Measurements from ENCODE around the gene NID2.

Gene NID2

GRCh38 chr14:52080808-52081755 is 12.2 kb upstream of the NID2 start:
- no peak overlapping the region for H3K27ac ChIP-seq
- H3K27me3 ChIP-seq, result no peaks in the 10 kb centered on the region
- peaks cover 19 to 44% (median 38%) of the 10 kb centered on the region in 11 experiments for H3K9me3 ChIP-seq (replicated peaks in 1 of 11)
- H4K20me1 ChIP-seq, result no peaks in the 10 kb centered on the region
- no peak overlapping the region for H3K9ac ChIP-seq
- no peak overlapping the region for H3K4me3 ChIP-seq
- TF ChIP-seq Cebpa-rat (IDR thresholded peaks at IDR 0.05), result no peak
- H3K4me2 ChIP-seq, result peak overlapping the region in 5 of 11 experiments; percentile 2 to 32 (median 12); a peak in 4 of 22 replicates
- no peaks in the 10 kb centered on the region for H3K36me3 ChIP-seq
- peaks cover 5 to 31% (median 19%) of the 10 kb centered on the region in 10 experiments; a peak in 16 of 20 replicates for H3K4me1 ChIP-seq

GRCh38 chr14:52080158-52080800 is 11.4 kb upstream of the NID2 start:
- Histone ChIP-seq H3K27me3 (no peaks in the 10 kb centered on the region), H3K9me3 (replicated peaks in 1 of 11) (peaks cover 16 to 43% (median 37%) of the 10 kb centered on the region in 11 experiments), H3K36me3 (no peaks in the 10 kb centered on the region; a peak in 1 of 22 replicates), H3K4me1 (peaks cover 5 to 34% (median 19%) of the 10 kb centered on the region in 10 experiments; a peak in 16 of 20 replicates), H3K27ac (no peak overlapping the region), H3K9ac (no peak overlapping the region), H4K20me1 (no peaks in the 10 kb centered on the region), H3K4me3 (no peak overlapping the region), H3K4me2 (peak overlapping the region in 4 of 11 experiments; percentile 2 to 32 (median 10); a peak in 2 of 22 replicates)
- TF ChIP-seq Cebpa-rat (IDR thresholded peaks at IDR 0.05), result no peak

GRCh38 chr14:52079239-52079959 is 10.5 kb upstream of the NID2 start:
- peaks cover 5 to 43% (median 19%) of the 10 kb centered on the region in 10 experiments; a peak in 16 of 20 replicates for H3K4me1 ChIP-seq
- no peak overlapping the region for H3K4me3 ChIP-seq
- H3K9me3 ChIP-seq (replicated peaks in 1 of 11), result peaks cover 12 to 43% (median 37%) of the 10 kb centered on the region in 11 experiments
- H4K20me1 ChIP-seq, result no peaks in the 10 kb centered on the region
- H3K4me2 ChIP-seq, result no peak overlapping the region
- H3K9ac ChIP-seq, result no peak overlapping the region
- H3K27ac ChIP-seq, result no peak overlapping the region
- no peaks in the 10 kb centered on the region for H3K27me3 ChIP-seq
- no peak for TF ChIP-seq Cebpa-rat (IDR thresholded peaks at IDR 0.05)
- H3K36me3 ChIP-seq, result peaks cover 0 to 2% (median 0%) of the 10 kb centered on the region in 11 experiments; a peak in 2 of 22 replicates

- H3K27ac ChIP-seq, result no peak overlapping the region
- H3K9me3 ChIP-seq (replicated peaks in 1 of 11), result peaks cover 11 to 43% (median 37%) of the 10 kb centered on the region in 11 experiments
- H3K27me3 ChIP-seq, result no peaks in the 10 kb centered on the region
- H4K20me1 ChIP-seq, result no peaks in the 10 kb centered on the region
- peaks cover 7 to 50% (median 24%) of the 10 kb centered on the region in 10 experiments; a peak in 19 of 20 replicates for H3K4me1 ChIP-seq
- H3K9ac ChIP-seq, result no peak overlapping the region
- TF ChIP-seq Cebpa-rat (IDR thresholded peaks at IDR 0.05), result no peak
- peaks cover 0 to 7% (median 0%) of the 10 kb centered on the region in 11 experiments; a peak in 2 of 22 replicates for H3K36me3 ChIP-seq
- no peak overlapping the region for H3K4me3 ChIP-seq
- H3K4me2 ChIP-seq, result no peak overlapping the region
These were observed 9.9 kb upstream of the NID2 start for GRCh38 chr14:52078721-52079120.

GRCh38 chr14:52078095-52078531 is 9.3 kb upstream of the NID2 start:
- H3K9me3 ChIP-seq (replicated peaks in 1 of 11), result peaks cover 9 to 42% (median 35%) of the 10 kb centered on the region in 11 experiments; a peak in 21 of 22 replicates
- no peak for TF ChIP-seq Cebpa-rat (IDR thresholded peaks at IDR 0.05)
- peak overlapping the region in 6 of 11 experiments; percentile 6 to 30 (median 24); a peak in 5 of 22 replicates for H3K4me2 ChIP-seq
- H3K27me3 ChIP-seq, result no peaks in the 10 kb centered on the region
- H3K4me1 ChIP-seq, result peaks cover 12 to 56% (median 30%) of the 10 kb centered on the region in 10 experiments
- no peak overlapping the region for H3K4me3 ChIP-seq
- H3K9ac ChIP-seq, result no peak overlapping the region
- H3K27ac ChIP-seq, result peak overlapping the region in 1 of 11 experiments; percentile 0; a peak in 2 of 22 replicates
- H4K20me1 ChIP-seq, result no peaks in the 10 kb centered on the region
- peaks cover 0 to 7% (median 0%) of the 10 kb centered on the region in 11 experiments; a peak in 2 of 22 replicates for H3K36me3 ChIP-seq

- Histone ChIP-seq H3K9ac (no peak overlapping the region), H3K27me3 (no peaks in the 10 kb centered on the region), H3K27ac (peak overlapping the region in 1 of 11 experiments; percentile 0; a peak in 2 of 22 replicates), H4K20me1 (no peaks in the 10 kb centered on the region), H3K36me3 (peaks cover 0 to 7% (median 0%) of the 10 kb centered on the region in 11 experiments; a peak in 2 of 22 replicates), H3K4me1 (peaks cover 19 to 63% (median 37%) of the 10 kb centered on the region in 10 experiments), H3K9me3 (replicated peaks in 1 of 11) (peaks cover 9 to 35% (median 31%) of the 10 kb centered on the region in 11 experiments; a peak in 21 of 22 replicates), H3K4me3 (no peak overlapping the region), H3K4me2 (peak overlapping the region in 4 of 11 experiments; percentile 6 to 29 (median 12); a peak in 3 of 22 replicates)
- no peak for TF ChIP-seq Cebpa-rat (IDR thresholded peaks at IDR 0.05)
These were observed 8.6 kb upstream of the NID2 start for GRCh38 chr14:52077256-52077979.

- no peak overlapping the region for H3K4me2 ChIP-seq
- H3K4me3 ChIP-seq, result no peak overlapping the region
- peaks cover 0 to 7% (median 0%) of the 10 kb centered on the region in 11 experiments; a peak in 2 of 22 replicates for H3K36me3 ChIP-seq
- H3K9ac ChIP-seq, result no peak overlapping the region
- no peaks in the 10 kb centered on the region for H4K20me1 ChIP-seq
- no peaks in the 10 kb centered on the region for H3K27me3 ChIP-seq
- peaks cover 22 to 74% (median 48%) of the 10 kb centered on the region in 10 experiments for H3K4me1 ChIP-seq
- peaks cover 9 to 35% (median 31%) of the 10 kb centered on the region in 11 experiments; a peak in 21 of 22 replicates for H3K9me3 ChIP-seq (replicated peaks in 1 of 11)
- no peak overlapping the region for H3K27ac ChIP-seq
- TF ChIP-seq Cebpa-rat (IDR thresholded peaks at IDR 0.05), result no peak
These were observed 7.5 kb upstream of the NID2 start for GRCh38 chr14:52076334-52076733.
